Adipocyte (in vitro differentiated cells): Measurements from ENCODE around the gene ZFAND4.

Experiments
- DNase-seq: peaks from one replicate; pipeline ENCODE4 v3.0.0-alpha.2; 2015; ENCODE audit warnings: low read depth
- H3K27me3 ChIP-seq: replicated peaks from 2 replicates; pipeline ENCODE4 v1.7.0; 2013; ENCODE audit warnings: mild to moderate bottlenecking, low read length, moderate library complexity; ENCODE audit not compliant: control insufficient read depth, insufficient read depth
- H3K36me3 ChIP-seq: 2 replicates; pipeline ENCODE4 v1.7.0; 2013; ENCODE audit warnings: low read length, mild to moderate bottlenecking, moderate library complexity; ENCODE audit not compliant: control insufficient read depth, insufficient read depth, severe bottlenecking
- H3K4me1 ChIP-seq: 2 replicates; pipeline ENCODE4 v1.7.0; 2013; ENCODE audit warnings: mild to moderate bottlenecking, low read length, moderate library complexity; ENCODE audit not compliant: control insufficient read depth, insufficient read depth
- H3K4me3 ChIP-seq: 2 replicates; pipeline ENCODE4 v1.7.0; 2013; ENCODE audit warnings: mild to moderate bottlenecking, low read length, moderate library complexity
- H3K9ac ChIP-seq: 2 replicates; pipeline ENCODE4 v1.7.0; 2013; ENCODE audit warnings: mild to moderate bottlenecking, low read length, moderate library complexity
- H3K9me3 ChIP-seq: 2 replicates; pipeline ENCODE4 v1.7.0; 2013; ENCODE audit warnings: mild to moderate bottlenecking, low read length, moderate library complexity; ENCODE audit not compliant: control insufficient read depth

The ZFAND4 gene

GRCh38 chr10:45566415-45566814 is 106.2 kb downstream of the ZFAND4 start:
- DNase-seq = no peak
- no peaks in the 10 kb centered on the region for H3K9me3 ChIP-seq
- H3K36me3 ChIP-seq = no peaks in the 10 kb centered on the region
- no peak overlapping the region for H3K9ac ChIP-seq
- no peaks in the 10 kb centered on the region for H3K27me3 ChIP-seq
- no peak overlapping the region for H3K4me3 ChIP-seq
- no peaks in the 10 kb centered on the region for H3K4me1 ChIP-seq
